Measurements from ENCODE around the gene CCDC30. TPM values are rescaled to one million over a fixed set of nuclear protein-coding genes. Genes with fewer than 3 reads are reported as not detected.
A peak's percentile ranks its signal among the peaks of the same experiment; 100 is the strongest.

Gene CCDC30
- total and polyA plus RNA-seq, 10 of the 15 experiments (the other 5 are each of a cell fraction or from before 2014, with no cell fraction given), result 0.46 to 1.8 (median 1.0) TPM

- H3K36me3 ChIP-seq (ENCODE audit: control insufficient read depth in 2 of 2, insufficient read depth in 2 of 2, low read length in 1 of 2), result peaks cover 0 to 34% of the 10 kb centered on the region in 2 experiments; a peak in 3 of 4 replicates
- no TSS peak for BruUV-seq (replicated peaks)
- ChIA-PET SMC1A (ENCODE audit: uncharacterized antibody, unreplicated experiment) (interaction anchor here (0.7 to 2.5 kb wide), 12 partner anchors 9 to 357 kb away, joined by 3 to 8 read pairs (median 4); partner anchors contain the start of genes PPIH and YBX1), CTCF (interaction anchor here (0.6 to 2.4 kb wide), 19 partner anchors 10 to 383 kb away, joined by 3 to 12 read pairs (median 4); partner anchors contain the start of genes P3H1 and PPIH), POLR2A (interaction anchor here (0.6 to 1.7 kb wide), 3 partner anchors 9 to 37 kb away, joined by 3 to 6 read pairs (median 4); partner anchors contain the start of genes PPIH and YBX1), RAD21 (ENCODE audit: unreplicated experiment) (interaction anchor here (0.6 to 3.0 kb wide), 8 partner anchors 9 to 700 kb away, joined by 3 to 24 read pairs (median 5); partner anchors contain the start of genes C1orf50, P3H1, PPIH and YBX1)
- TF ChIP-seq IRF3 (IDR thresholded peaks at IDR 0.05) (no peak), RUNX3 (IDR thresholded peaks at IDR 0.05; ENCODE audit: low read length) (no peak), NFYB (IDR thresholded peaks at IDR 0.05; ENCODE audit: insufficient read depth, low read depth, low read length) (no peak), E4F1 (IDR thresholded peaks at IDR 0.05; ENCODE audit: borderline replicate concordance, partially characterized antibody) (no peak), ZNF217 (IDR thresholded peaks at IDR 0.05) (no peak), ZNF384 (IDR thresholded peaks at IDR 0.05; ENCODE audit: borderline replicate concordance, low read depth, low read length) (no peak), RAD21 (IDR thresholded peaks at IDR 0.05; ENCODE audit: insufficient read depth, low read depth, low read length) (peak; percentile 39)
- TF ChIP-seq, protein P1, sequence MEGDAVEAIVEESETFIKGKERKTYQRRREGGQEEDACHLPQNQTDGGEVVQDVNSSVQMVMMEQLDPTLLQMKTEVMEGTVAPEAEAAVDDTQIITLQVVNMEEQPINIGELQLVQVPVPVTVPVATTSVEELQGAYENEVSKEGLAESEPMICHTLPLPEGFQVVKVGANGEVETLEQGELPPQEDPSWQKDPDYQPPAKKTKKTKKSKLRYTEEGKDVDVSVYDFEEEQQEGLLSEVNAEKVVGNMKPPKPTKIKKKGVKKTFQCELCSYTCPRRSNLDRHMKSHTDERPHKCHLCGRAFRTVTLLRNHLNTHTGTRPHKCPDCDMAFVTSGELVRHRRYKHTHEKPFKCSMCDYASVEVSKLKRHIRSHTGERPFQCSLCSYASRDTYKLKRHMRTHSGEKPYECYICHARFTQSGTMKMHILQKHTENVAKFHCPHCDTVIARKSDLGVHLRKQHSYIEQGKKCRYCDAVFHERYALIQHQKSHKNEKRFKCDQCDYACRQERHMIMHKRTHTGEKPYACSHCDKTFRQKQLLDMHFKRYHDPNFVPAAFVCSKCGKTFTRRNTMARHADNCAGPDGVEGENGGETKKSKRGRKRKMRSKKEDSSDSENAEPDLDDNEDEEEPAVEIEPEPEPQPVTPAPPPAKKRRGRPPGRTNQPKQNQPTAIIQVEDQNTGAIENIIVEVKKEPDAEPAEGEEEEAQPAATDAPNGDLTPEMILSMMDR (IDR thresholded peaks at IDR 0.05 in 2 of 3, conservative IDR thresholded peaks at IDR 0.05 in 1 of 3; ENCODE audit: control insufficient read depth in 2 of 3, extremely low read depth in 1 of 3, insufficient read depth in 1 of 3, low read depth in 3 of 3, low read length in 3 of 3), result peak; percentile 22 to 36 (median 26); a peak in 4 of 6 replicates
- H3K27ac ChIP-seq (ENCODE audit: control insufficient read depth, insufficient read depth), result no peak overlapping the region
- H2AFZ ChIP-seq (ENCODE audit: control insufficient read depth, low read depth, low read length), result no peak overlapping the region
- peaks cover 14% of the 10 kb centered on the region for H3K4me1 ChIP-seq (ENCODE audit: control insufficient read depth, insufficient read depth, low read length)
- intact Hi-C loops (cut with micrococcal nuclease; ENCODE audit: unreplicated experiment), result no loop called here
- H3K27me3 ChIP-seq (replicated peaks in 1 of 2; ENCODE audit: control insufficient read depth in 2 of 2, insufficient read depth in 2 of 2, low read length in 1 of 2), result no peaks in the 10 kb centered on the region
- no peaks in the 10 kb centered on the region; the same call in 2 of the 3 replicates for H3K9me3 ChIP-seq (replicated peaks; ENCODE audit: control insufficient read depth, insufficient read depth, low read length)
- peaks cover 5% of the 10 kb centered on the region; the same call in 1 of the 2 replicates for H4K20me1 ChIP-seq (ENCODE audit: control insufficient read depth, insufficient read depth)
- peak overlapping the region; percentile 78 for H3K4me2 ChIP-seq (ENCODE audit: control insufficient read depth, insufficient read depth)
- peaks cover 97% of the 10 kb centered on the region for H3K79me2 ChIP-seq (ENCODE audit: control insufficient read depth, insufficient read depth, low read length)
- peak; percentile 45 for ATAC-seq
- no peak for DNase-seq (ENCODE audit: low read depth, low spot score)
- 0% methylated on average over 1 of the region's 1 CpG for WGBS (ENCODE audit: insufficient coverage, insufficient replicate concordance, low lambda C conversion rate, missing lambda C conversion rate)
- H3K4me3 ChIP-seq, result peak overlapping the region; percentile 30; the same call in 1 of the 2 replicates
- H3K9ac ChIP-seq (ENCODE audit: control insufficient read depth, insufficient read depth, low read length), result no peak overlapping the region
- no peak for FAIRE-seq
- in situ Hi-C loops (cut with MboI), result no loop called here
Measured at GRCh38 chr1:42690477-42691156, 227.5 kb downstream of the CCDC30 start.

Measured in GM12878 (cell line).